GM21717 (cell line): ENCODE results near the gene C12orf56.
"Not testable (repeated sequence)": the region's sequence is repeated elsewhere in the genome, so short reads cannot be mapped to it uniquely, and the experiment has no call there.

ENCODE experiments used
- ATAC-seq: cut with Tn5 transposase; IDR thresholded peaks from one replicate; pipeline ENCODE4 v1.9.1; 2021; ENCODE audit warnings: mild to moderate bottlenecking, moderate library complexity; ENCODE audit not compliant: unreplicated experiment

Gene C12orf56

DNA sequence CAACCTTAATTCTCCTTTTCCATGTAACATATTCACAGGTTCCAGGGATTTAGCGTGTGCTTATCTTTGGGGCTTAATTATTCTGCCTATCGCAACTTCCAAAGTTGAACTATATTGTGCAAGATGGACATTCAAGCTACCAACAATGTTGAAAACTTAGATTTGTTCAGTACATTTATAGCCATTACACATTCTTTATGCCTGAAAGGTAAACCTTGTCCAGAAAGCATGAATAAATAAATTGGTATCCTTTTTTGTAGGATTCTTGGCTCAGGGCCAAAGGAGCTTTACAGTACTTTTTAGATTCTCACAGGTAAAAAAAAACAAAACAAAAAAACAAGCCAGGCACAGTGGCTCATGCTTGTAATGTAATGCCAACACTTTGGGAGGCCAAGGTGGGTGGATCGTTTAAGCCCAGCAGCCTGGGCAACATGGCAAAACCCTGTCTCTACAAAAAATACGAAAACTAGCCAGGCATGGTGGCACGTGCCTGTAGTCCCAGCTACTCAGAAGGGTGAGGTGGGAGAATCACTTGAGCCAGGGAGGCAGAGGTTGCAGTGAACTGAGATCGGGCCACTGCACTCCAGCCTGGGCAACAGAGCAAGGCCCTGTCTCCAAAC is 3.3 kb downstream of the C12orf56 start:
- ATAC-seq = no peak

DNA sequence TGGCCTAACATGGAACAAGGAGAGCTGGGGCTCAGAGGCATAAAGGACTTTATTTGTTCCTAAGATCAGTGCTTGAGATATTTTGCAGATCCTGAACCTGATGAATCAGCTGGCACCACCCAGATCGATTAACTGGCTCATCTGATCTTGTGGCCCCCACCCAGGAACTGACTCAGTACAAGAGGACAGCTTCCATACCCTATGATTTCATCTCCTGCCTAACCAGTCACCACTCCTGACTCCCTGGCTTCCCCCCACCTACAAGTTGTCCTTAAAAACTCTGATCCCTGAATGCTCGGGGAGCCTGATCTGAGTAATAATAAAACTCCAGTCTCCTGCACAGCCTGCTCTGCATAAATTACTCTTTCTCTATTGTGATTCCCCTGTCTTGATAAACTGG is 5.1 kb downstream of the C12orf56 start:
- ATAC-seq = no peak

DNA sequence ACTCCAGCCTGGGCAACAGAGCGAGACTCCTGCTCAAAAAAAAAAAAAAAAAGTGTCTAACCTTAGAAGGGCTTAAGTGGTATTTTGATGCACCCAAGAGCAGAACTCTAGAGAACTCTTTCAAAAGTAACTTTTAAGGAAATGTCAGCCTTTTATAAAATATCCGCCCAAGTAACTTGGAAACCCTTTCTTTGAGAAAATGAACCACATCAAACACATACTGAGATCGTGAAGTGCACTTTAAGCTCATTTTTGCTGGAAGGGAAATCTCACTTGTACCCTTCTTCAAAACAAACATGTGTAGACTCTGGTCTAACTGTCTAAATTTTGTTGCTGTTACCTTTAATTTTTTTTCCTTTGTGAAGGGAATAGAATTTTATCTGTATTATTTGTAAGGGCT is 5.5 kb downstream of the C12orf56 start:
- no peak for ATAC-seq

DNA sequence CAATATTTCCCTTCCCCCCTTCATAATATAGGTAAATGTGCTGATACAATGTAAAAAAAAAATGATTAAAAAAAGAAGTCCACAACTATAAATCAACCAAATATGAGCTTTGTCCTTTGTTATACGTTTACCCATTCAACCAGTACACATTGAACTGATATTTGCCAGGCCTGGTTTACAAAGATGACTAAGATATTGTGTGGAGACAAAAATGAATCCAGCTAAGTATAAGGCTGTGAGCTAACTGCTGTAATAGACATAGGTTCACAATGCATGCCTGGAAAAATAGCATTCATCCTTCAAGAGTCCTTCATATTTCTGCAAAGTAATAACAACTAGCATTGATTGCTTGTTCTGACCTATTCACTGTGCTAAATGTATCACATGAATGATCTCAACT is 6.9 kb downstream of the C12orf56 start:
- no peak for ATAC-seq

DNA sequence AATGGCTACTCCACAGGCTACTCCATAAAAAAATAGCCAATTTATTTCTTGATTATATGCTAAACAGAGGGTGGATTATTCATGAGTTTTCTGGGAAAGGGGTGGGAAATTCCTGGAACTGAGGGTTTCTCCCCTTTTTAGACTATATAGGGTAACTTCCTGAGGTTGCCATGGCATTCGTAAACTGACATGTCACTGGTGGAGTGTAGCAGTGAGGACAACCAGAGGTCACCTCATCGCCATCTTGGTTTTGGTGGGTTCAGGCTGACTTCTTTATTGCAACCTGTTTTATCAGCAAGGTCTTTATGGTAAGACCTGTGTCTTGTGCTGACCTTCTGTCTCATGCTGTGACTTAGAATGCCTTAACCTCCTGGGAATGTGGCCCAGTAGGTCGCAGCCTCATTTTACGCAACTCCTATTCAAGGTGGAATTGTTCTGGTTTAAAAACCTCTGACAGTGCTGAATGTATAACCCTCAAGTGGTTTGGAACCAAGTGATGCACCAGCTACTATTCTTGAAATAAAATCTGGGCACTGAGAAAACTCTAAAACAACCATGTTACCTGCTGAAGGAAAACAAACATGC is 27.7 kb downstream of the C12orf56 start:
- no peak for ATAC-seq

DNA sequence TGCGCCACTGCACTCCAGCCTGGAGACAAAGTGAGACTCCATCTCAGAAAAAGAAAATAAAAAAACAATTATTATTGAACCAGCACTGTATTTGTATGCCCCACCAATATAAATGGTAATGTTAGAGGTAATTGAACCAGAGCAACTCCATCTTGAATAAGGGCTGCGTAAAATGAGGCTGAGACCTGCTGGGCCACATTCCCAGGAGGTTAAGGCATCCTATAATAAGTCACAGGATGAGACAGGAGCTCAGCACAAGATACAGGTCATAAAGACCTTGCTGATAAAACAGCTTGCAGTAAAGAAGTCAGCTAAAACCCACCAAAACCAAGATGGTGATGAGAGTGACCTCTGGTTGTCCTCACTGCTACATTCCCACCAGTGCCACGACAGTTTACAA is 29.4 kb downstream of the C12orf56 start:
- not testable (repeated sequence) for ATAC-seq

DNA sequence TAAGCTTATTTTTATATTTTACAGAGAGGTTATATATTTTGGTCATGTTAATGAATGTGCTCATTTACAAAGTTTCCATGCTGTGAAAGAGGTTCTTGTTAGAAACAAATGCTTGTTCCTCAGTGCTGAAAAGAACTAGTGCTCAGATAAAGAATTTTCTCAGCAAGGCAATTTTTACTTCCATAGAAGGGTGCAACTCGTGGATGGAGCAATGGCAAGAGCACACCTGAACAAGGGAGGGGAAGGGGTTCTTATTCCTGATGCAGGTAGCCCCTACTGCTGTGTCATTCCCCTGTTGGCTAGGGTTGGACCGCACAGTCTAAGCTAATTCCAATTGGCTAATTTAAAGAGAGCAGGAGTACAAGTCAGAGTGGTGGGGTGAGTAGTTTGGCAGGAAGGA is 34.3 kb downstream of the C12orf56 start:
- not testable (repeated sequence) for ATAC-seq

DNA sequence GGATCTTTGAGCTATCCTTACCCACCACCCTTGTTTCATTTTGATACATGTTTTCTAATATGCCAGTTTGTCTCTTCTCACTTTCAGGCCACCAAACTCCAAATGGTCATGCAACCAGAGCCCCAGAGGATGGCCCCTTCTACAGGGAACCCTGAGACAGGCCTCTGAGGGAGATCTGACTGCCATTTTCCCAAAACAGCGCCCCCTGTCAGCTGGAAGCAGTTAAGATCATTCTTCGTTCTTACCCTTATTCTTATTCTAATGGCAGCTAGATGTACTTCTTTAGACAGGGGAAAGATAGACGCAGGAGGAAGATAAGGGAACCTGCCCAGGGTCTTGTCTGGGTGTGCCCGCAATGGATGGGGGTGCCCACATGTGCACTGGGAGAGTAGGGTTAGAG is 38.4 kb downstream of the C12orf56 start:
- no peak for ATAC-seq

DNA sequence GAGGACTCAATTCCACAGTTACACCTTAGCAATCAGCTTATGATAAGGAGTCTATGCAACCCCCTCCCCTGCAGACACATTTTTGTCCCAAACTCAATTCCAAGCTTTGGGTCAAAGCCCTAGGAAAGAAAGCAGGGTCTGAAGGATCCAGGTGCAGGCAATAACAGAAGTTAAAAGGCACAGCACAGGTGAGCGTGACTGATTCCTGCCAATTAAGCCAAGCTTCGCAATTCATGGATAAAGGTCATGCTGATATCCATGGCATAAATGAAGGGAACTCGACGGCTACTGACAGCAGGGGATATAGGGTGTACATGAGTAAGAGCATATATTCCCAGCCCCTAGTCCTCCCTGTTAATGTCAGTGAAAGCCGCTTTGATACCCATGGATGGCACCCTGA is 39.3 kb downstream of the C12orf56 start:
- no peak for ATAC-seq

DNA sequence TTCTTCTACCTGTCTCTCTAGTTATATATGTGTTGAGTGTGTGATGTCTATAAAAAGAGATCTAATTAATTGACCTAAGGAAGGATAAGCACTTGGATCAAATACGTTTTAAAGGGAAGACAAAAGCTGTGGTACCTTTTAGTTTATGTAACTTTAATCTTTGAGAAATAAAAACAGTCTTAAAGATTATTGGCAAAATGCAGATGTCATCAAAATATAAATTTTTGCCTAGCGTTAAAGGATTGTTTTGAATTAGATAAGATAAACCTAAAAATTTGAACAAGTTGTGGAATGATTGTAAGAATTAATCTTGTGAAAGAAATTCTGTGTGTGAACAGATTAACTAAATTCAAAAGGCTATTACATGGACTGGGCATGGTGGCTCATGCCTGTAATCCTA is 42.9 kb downstream of the C12orf56 start:
- ATAC-seq = no peak

DNA sequence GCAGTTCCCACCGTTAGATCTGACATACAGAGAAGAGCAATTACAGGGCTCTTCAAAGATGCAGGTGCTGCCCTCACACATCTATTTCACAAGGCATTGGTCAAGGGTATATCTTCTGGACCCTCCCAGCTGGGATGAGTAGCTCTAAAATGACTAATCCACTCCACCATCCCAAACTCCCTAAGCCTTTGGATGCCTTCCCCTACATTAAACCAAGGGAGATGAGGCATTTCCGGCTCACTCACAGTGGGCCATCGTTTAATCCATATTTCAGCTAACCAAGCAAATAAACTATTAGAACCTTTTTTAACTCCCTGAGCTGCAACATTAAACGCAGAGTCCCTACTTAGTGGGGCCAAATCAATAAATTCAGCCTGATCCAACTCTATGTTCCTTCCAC is 45.9 kb downstream of the C12orf56 start:
- ATAC-seq = not testable (repeated sequence)

DNA sequence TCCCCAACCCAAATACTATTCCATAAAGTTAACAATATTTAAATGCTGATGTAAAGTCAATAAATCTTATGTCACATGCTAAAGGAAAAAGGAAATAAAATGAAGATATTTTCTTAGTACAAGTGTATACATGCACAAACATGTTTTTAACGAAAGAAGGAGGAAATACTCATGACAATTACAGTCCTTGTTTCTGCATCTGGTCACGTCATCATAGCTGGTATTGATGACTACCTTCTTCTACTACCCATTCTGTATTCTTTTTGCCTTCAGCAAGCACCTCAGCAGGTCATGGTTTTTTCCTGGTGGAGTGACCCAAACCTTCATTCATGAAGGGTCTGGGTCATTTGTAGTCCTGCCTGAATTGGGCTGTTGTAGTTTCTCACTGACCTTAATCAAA is 50.0 kb downstream of the C12orf56 start:
- ATAC-seq = not testable (repeated sequence)

DNA sequence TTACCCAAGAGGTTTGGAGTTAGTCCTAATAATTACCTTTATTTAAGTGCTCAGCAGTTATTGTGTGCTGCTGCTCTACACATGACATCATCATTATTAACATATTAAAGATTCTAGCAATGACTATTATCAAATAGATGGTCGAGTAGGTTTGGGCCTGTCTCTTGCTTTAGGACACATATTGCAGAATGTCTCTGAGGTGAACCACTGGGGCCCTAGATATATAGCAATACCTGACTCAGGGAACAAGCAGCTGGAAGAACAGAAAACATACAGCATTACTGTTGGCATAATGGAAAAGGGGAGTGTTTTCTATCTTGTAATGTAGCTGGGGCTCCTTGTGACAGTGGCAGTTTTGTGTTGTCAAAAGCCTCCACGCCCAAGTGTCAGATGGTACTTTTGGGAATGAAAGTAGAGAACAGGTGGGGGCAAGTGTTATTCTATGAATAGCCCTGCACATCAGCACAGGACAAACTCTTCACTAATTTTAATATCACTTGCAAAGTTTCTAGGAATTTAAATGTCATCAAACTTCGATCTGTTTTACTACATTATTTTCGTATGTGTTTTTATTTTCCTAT is 54.6 kb downstream of the C12orf56 start:
- ATAC-seq = no peak

DNA sequence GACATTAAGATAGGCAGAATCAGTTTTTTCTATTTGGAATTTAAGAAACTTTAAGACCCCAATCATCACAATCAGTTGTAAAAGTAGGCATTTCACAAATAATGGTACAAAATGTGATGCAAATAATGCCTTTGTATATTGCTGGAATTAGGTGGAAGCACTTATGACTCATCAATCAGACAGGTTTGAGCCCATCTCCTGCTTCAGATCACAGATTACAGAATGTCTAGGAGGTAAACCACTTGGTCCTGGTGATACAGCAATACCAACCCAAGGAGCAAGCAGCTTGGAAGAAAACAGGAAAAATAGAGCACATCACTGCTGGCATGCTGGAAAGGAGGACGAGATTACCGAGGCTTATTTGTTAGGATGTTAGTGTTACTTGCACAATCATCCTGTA is 57.6 kb downstream of the C12orf56 start:
- ATAC-seq = no peak

DNA sequence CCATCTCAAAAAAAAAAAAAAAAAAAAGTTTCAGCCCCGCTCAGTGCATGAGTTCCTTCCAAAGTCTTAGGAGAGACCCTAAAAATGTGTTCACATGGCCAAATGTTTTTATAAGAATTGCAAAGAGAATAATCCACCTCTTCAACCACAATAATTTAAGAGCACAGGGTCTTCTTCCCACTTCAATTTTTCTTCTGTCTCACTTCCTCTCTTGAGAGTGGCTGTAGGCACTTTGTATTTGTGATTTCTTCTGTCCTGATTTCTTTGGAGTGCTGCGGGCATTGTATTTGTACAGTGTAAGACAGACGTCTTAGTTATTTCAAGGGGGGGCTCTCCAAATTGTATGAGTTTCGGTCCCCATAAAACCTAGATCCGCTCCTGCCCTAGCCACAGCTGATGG is 58.3 kb downstream of the C12orf56 start:
- ATAC-seq = no peak

DNA sequence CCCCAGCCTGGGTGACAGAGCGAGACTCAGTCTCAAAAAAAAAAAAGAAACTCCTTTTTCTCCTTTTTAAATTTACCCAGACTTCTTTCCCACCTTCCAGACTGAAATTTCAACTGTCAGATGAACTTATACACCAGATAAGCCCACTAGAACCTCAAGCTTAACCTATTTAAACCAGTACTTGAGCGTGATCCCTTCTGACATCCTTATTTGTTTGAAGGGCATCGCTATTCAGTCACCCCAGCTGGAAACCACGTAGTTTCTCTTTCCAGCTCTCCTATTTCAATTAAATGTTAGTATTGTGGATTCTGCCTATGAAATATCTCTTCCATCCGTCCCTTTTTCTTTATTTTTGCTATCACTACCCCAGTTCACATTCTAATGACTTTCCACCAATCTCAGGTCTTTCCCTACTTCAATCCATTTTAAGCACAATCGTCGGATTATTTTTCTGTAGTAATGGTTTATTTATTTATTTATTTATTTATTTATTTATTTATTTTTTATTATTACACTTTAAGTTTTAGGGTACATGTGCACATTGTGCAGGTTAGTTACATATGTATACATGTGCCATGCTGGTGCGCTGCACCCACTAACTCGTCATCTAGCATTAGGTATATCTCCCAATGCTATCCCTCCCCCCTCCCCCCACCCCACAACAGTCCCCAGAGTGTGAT is 61.4 kb downstream of the C12orf56 start:
- not testable (repeated sequence) for ATAC-seq

DNA sequence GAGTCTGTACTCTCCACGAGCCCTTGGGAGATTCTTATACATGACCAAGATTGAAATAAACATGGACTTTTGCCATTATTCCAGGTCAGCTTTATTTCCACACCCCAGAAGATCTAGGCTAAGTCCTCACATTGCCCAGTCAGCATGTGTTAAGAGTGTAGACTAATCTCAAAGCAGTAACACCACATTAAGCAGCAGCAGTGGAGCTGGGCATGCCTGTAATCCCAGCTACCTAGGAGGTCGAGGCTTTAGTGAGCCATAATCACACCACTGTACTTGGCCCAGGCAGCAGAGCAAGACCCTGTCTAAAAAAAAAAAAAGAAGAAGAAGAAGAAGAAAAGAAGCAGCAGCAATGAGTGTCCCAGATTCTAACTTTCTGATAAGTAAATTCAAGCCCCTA is 65.5 kb downstream of the C12orf56 start:
- ATAC-seq = no peak

DNA sequence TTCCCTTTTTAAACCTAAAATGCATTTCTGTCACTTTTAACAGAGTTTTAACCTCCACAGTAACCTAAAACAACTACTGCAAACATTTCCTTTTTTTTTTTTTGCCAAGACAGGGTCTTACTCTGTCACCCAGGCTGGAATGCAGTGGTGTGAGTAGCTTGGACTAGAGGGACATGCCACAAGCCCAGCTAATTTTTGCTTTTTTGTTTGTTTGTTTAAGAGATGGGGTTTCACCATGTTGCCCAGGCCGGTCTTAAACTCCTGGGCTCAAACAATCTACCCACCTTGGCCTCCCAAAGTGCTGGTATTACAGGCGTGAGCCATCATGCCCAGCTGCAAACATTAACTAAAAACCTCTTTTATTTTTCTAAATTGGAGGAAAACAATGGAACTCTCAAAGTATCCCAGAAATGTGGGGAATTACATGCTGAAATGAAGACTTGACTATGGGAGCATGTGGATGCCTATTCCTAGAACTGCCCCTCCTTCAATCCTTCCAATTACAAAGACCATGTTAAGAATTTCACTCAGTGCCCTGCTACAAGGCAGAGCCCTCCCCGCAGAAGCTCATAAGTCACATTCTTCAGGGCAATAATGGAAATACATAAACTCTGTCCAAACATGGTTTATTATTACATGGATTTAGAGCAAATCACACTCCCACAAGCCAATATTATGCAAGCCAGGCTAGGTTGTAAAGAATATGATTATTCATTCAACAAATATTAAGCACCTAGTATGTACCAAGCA is 66.9 kb downstream of the C12orf56 start:
- ATAC-seq = no peak

DNA sequence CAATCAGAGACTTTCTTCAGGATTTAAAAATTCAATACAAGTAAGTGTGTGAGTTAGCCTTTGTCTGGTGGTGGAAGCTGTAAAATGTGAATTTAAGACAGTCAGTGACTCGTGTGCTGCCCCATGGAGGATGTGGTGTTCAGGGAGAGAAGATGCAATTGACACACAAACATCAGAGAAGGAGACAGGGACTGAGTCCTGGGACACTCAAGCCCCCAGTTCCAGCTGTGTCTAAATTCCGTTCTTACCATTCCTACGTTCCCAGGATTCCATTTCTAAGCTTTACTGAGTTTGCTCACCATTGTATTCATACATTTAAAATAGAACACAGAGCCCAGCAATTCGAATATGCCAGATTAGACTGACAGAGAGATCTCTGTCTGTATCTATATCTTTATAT is 67.6 kb downstream of the C12orf56 start:
- ATAC-seq = no peak

DNA sequence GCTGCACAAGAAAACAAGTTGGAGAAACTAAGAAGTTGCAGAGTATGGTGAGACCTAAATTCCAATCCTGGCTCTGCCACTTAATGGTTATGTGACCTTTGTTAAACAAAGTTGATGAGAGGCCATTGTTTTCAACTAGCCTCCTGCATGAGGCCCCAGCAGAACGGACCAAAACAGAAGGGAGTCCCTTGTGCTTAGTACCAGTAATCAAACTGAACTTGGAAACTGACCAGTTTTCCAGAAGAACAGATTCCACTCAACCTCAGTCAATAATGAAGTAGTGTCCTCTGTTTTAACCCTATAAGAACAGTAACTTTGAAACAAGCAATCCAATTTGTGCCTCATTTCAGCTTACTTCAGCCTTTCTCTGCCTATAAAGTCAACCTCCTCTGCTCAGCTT is 69.9 kb downstream of the C12orf56 start:
- ATAC-seq = no peak

DNA sequence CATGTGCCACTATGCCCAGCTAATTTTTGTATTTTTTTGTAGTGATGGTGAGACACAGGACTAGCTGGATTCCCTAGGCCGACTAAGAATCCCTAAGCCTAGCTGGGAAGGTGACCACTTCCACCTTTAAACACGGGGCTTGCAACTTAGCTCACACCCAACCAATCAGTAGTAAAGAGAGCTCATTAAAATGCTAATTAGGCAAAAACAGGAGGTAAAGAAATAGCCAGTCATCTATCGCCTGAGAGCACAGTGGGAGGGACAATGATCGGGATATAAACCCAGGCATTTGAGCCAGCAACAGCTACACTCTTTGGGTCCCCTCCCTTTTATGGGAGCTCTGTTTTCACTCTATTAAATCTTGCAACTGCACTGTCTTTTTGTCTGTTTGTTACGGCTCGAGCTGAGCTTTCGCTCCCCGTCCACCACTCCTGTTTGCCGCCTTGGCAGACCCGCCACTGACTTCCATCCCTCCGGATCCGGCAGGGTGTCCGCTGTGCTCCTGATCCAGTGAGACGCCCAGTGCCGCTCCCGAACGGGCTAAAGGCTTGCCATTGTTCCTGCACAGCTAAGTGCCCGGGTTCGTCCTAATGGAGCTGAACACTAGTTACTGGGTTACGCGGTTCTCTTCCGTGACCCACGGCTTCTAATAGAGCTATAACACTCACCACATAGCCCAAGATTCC is 70.9 kb downstream of the C12orf56 start:
- not testable (repeated sequence) for ATAC-seq
